ENCODE measurements around the gene KLHDC10. TPM values are rescaled to one million over a fixed set of nuclear protein-coding genes. Genes with fewer than 3 reads are reported as not detected.
"Not testable (repeated sequence)": the region's sequence is repeated elsewhere in the genome, so short reads cannot be mapped to it uniquely, and the experiment has no call there.

The KLHDC10 gene
- total and polyA plus RNA-seq, 2 donors (not counting 1 experiment from before 2014, with no cell fraction given) = 7.1 to 25.7 TPM

DNA sequence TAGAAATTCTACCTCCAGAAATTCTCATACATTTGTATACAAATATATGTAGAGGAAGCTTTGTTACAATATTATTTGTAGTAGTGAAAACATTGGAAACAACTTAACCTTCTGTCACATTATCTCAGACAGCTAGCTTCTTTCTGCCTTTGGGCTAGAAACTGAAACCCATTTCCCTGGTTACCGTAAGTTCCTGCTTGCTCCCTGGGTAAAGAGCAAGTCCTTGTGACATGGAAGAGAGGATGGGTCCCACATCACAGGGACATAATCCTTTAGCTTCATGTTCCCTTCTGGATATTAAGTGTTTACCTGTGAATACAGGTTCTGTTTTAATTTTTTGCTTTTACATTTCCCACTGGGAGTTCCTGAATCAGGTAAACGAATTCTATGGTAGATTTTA, 41.8 kb downstream of the KLHDC10 start:
- Histone ChIP-seq H4K20me1 (ENCODE audit: control insufficient read depth, insufficient read depth, low read length, poor library complexity, severe bottlenecking) (no peaks in the 10 kb centered on the region), H3K36me3 (replicated peaks in 1 of 2; ENCODE audit: control extremely low read depth in 1 of 2, control insufficient read depth in 1 of 2, extremely low read depth in 1 of 2, insufficient read depth in 2 of 2, low read length in 1 of 2) (no peaks in the 10 kb centered on the region), H3K27ac (ENCODE audit: low read length in 2 of 2) (no peak overlapping the region), H3K27me3 (replicated peaks in 1 of 4; ENCODE audit: control extremely low read depth in 1 of 4, control insufficient read depth in 3 of 4, insufficient read depth in 4 of 4, low read length in 3 of 4) (no peaks in the 10 kb centered on the region), H3K4me3 (ENCODE audit: control extremely low read depth in 1 of 5, extremely low read depth in 1 of 5, insufficient read depth in 1 of 5, low read depth in 2 of 5, low read length in 4 of 5) (no peak overlapping the region), H3K9ac (ENCODE audit: low read length) (no peak overlapping the region), H3K4me2 (replicated peaks; ENCODE audit: low read depth, low read length, poor library complexity, severe bottlenecking) (no peak overlapping the region), H3K79me2 (ENCODE audit: control insufficient read depth, insufficient read depth, low read length) (peaks cover 5% of the 10 kb centered on the region), H3K9me3 (ENCODE audit: control extremely low read depth in 1 of 3, control insufficient read depth in 2 of 3, insufficient read depth in 1 of 3, low read length in 2 of 3) (no peaks in the 10 kb centered on the region), H2AFZ (ENCODE audit: insufficient read depth, low read depth, low read length, poor library complexity, severe bottlenecking) (no peak overlapping the region), H3K4me1 (ENCODE audit: control insufficient read depth in 2 of 2, insufficient read depth in 2 of 2, low read length in 2 of 2) (peaks cover 17 to 19% of the 10 kb centered on the region in 2 donors)
- H3K27ac Mint-ChIP-seq = no peak overlapping the region
- ATAC-seq (ENCODE audit: low read depth) (no peak), DNase-seq (no peak)
- intact Hi-C loops (cut with micrococcal nuclease) = no loop called here
- CTCF ChIA-PET = interaction anchor here (1.1 kb wide), 1 partner anchor 29 kb away, joined by 3 read pairs; no protein-coding TSS in a partner anchor
- TF ChIP-seq EZH2 (IDR thresholded peaks at IDR 0.05; ENCODE audit: borderline replicate concordance, insufficient read depth, low read depth, low read length, poor library complexity, severe bottlenecking) = no peak
- TF ChIP-seq, protein P1, sequence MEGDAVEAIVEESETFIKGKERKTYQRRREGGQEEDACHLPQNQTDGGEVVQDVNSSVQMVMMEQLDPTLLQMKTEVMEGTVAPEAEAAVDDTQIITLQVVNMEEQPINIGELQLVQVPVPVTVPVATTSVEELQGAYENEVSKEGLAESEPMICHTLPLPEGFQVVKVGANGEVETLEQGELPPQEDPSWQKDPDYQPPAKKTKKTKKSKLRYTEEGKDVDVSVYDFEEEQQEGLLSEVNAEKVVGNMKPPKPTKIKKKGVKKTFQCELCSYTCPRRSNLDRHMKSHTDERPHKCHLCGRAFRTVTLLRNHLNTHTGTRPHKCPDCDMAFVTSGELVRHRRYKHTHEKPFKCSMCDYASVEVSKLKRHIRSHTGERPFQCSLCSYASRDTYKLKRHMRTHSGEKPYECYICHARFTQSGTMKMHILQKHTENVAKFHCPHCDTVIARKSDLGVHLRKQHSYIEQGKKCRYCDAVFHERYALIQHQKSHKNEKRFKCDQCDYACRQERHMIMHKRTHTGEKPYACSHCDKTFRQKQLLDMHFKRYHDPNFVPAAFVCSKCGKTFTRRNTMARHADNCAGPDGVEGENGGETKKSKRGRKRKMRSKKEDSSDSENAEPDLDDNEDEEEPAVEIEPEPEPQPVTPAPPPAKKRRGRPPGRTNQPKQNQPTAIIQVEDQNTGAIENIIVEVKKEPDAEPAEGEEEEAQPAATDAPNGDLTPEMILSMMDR (IDR thresholded peaks at IDR 0.05) = no peak
- 71% methylated on average over 1 of the region's 2 CpGs for WGBS (ENCODE audit: insufficient coverage)
- H3K4me3 Mint-ChIP-seq = no peak overlapping the region
- no peaks in the 10 kb centered on the region for H3K27me3 Mint-ChIP-seq
- no peaks in the 10 kb centered on the region for H3K9me3 Mint-ChIP-seq (ENCODE audit: insufficient read depth)
- POLR2A ChIA-PET = no interaction called here
- H3K4me1 Mint-ChIP-seq = peaks cover 31% of the 10 kb centered on the region

DNA sequence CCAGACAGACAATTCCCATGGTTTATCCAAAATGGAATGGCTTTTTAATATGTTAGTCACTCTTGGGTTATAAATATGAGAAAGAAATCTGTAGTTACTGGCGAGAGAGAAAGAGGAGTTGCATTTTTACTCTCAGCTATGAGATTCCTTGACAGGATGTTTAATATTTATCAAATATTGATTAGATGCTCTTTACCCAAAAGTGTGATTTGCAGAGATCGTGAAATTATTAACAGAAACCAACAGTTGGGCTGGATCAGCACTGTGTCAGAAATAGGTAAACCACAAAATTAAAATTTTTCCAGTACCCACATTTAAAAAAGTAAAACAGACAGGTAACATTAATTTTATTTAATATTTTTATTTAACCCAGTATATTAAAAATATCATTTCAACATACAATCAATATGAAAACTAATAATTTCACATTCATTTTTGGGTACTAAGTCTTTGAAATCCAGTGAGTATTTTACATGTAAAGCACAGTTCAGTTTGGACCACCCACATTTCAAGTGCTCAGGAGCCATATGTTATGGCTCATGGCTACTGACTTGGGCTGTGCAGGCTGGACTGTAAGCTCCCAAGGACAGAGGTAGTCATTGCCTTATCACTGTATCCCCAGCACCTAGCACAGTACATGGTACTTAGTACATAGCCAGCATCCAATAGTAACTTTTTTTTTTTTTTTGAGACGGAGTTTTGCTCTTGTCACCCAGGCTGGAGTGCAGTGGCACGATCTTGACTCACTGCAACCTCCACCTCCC, 42.5 kb downstream of the KLHDC10 start:
- no peak for ATAC-seq (ENCODE audit: low read depth)
- Mint-ChIP-seq H3K27me3 (no peaks in the 10 kb centered on the region), H3K4me1 (peaks cover 31% of the 10 kb centered on the region), H3K27ac (peak overlapping the region; percentile 72), H3K9me3 (ENCODE audit: insufficient read depth) (no peaks in the 10 kb centered on the region), H3K4me3 (no peak overlapping the region)
- intact Hi-C loops (cut with micrococcal nuclease) = no loop called here
- peaks cover 17 to 19% of the 10 kb centered on the region in 2 donors for H3K4me1 ChIP-seq (ENCODE audit: control insufficient read depth in 2 of 2, insufficient read depth in 2 of 2, low read length in 2 of 2)
- H3K27me3 ChIP-seq (replicated peaks in 1 of 4; ENCODE audit: control extremely low read depth in 1 of 4, control insufficient read depth in 3 of 4, insufficient read depth in 4 of 4, low read length in 3 of 4) = no peaks in the 10 kb centered on the region
- ChIA-PET CTCF (interaction anchor here (0.6 to 1.7 kb wide), 3 partner anchors 30 to 109 kb away, joined by 3 to 8 read pairs (median 4); no protein-coding TSS in a partner anchor), POLR2A (interaction anchor here (0.7 kb wide), 1 partner anchor 93 kb away, joined by 3 read pairs; the partner anchor contains the start of gene TMEM209)
- no peak for TF ChIP-seq EZH2 (IDR thresholded peaks at IDR 0.05; ENCODE audit: borderline replicate concordance, insufficient read depth, low read depth, low read length, poor library complexity, severe bottlenecking)
- TF ChIP-seq, protein P1 (IDR thresholded peaks at IDR 0.05) = no peak
- no peaks in the 10 kb centered on the region for H3K36me3 ChIP-seq (replicated peaks in 1 of 2; ENCODE audit: control extremely low read depth in 1 of 2, control insufficient read depth in 1 of 2, extremely low read depth in 1 of 2, insufficient read depth in 2 of 2, low read length in 1 of 2)
- no peak overlapping the region for H3K9ac ChIP-seq (ENCODE audit: low read length)
- no CpG with 5 or more reads among the region's 4 CpGs for WGBS (ENCODE audit: insufficient coverage)
- no peak for DNase-seq
- no peak overlapping the region for H3K4me3 ChIP-seq (ENCODE audit: control extremely low read depth in 1 of 5, extremely low read depth in 1 of 5, insufficient read depth in 1 of 5, low read depth in 2 of 5, low read length in 4 of 5)
- H3K79me2 ChIP-seq (ENCODE audit: control insufficient read depth, insufficient read depth, low read length) = peaks cover 5% of the 10 kb centered on the region
- no peaks in the 10 kb centered on the region for H3K9me3 ChIP-seq (ENCODE audit: control extremely low read depth in 1 of 3, control insufficient read depth in 2 of 3, insufficient read depth in 1 of 3, low read length in 2 of 3)
- H3K4me2 ChIP-seq (replicated peaks; ENCODE audit: low read depth, low read length, poor library complexity, severe bottlenecking) = no peak overlapping the region
- H2AFZ ChIP-seq (ENCODE audit: insufficient read depth, low read depth, low read length, poor library complexity, severe bottlenecking) = no peak overlapping the region
- H4K20me1 ChIP-seq (ENCODE audit: control insufficient read depth, insufficient read depth, low read length, poor library complexity, severe bottlenecking) = no peaks in the 10 kb centered on the region
- H3K27ac ChIP-seq (ENCODE audit: low read length in 2 of 2) = no peak overlapping the region

DNA sequence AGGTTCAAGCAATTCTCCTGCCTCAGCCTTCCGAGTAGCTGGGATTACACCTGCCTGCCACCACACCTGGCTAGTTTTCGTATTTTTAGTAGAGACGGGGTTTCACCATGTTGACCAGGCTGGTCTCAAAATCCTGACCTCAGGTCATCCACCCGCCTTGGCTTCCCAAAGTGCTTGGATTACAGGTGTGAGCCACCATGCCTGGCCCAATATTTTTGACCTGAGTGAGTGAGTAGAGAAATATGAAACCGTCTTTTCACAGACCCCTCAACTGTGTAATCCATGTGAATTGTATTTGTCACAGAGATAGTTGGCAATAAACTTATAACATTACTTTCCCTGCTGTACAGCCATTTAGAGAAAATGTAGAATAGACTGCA, 43.1 kb downstream of the KLHDC10 start:
- peak overlapping the region in 1 of 2 donors; percentile 60 for H3K27ac ChIP-seq (ENCODE audit: low read length in 2 of 2)
- CTCF ChIA-PET = interaction anchor here (1.7 kb wide), 1 partner anchor 42 kb away, joined by 8 read pairs; no protein-coding TSS in a partner anchor
- DNase-seq; H3K4me3 Mint-ChIP-seq; H3K36me3 ChIP-seq (replicated peaks in 1 of 2; ENCODE audit: control extremely low read depth in 1 of 2, control insufficient read depth in 1 of 2, extremely low read depth in 1 of 2, insufficient read depth in 2 of 2, low read length in 1 of 2); ATAC-seq (ENCODE audit: low read depth); H2AFZ ChIP-seq (ENCODE audit: insufficient read depth, low read depth, low read length, poor library complexity, severe bottlenecking); H3K27me3 ChIP-seq (replicated peaks in 1 of 4; ENCODE audit: control extremely low read depth in 1 of 4, control insufficient read depth in 3 of 4, insufficient read depth in 4 of 4, low read length in 3 of 4); H4K20me1 ChIP-seq (ENCODE audit: control insufficient read depth, insufficient read depth, low read length, poor library complexity, severe bottlenecking); H3K9me3 ChIP-seq (ENCODE audit: control extremely low read depth in 1 of 3, control insufficient read depth in 2 of 3, insufficient read depth in 1 of 3, low read length in 2 of 3); H3K79me2 ChIP-seq (ENCODE audit: control insufficient read depth, insufficient read depth, low read length); H3K4me3 ChIP-seq (ENCODE audit: control extremely low read depth in 1 of 5, extremely low read depth in 1 of 5, insufficient read depth in 1 of 5, low read depth in 2 of 5, low read length in 4 of 5); H3K9me3 Mint-ChIP-seq (ENCODE audit: insufficient read depth); intact Hi-C loops (cut with micrococcal nuclease); H3K27me3 Mint-ChIP-seq: not testable (repeated sequence)
- H3K4me1 Mint-ChIP-seq = peaks cover 31% of the 10 kb centered on the region
- peaks cover 17 to 19% of the 10 kb centered on the region in 2 donors for H3K4me1 ChIP-seq (ENCODE audit: control insufficient read depth in 2 of 2, insufficient read depth in 2 of 2, low read length in 2 of 2)
- peak overlapping the region; percentile 3 for H3K9ac ChIP-seq (ENCODE audit: low read length)
- WGBS (ENCODE audit: insufficient coverage) = 100% methylated on average over 3 of the region's 5 CpGs
- H3K27ac Mint-ChIP-seq = peak overlapping the region; percentile 72
- peak overlapping the region; percentile 44 for H3K4me2 ChIP-seq (replicated peaks; ENCODE audit: low read depth, low read length, poor library complexity, severe bottlenecking)
- POLR2A ChIA-PET = interaction anchor here (0.7 kb wide), 1 partner anchor 92 kb away, joined by 3 read pairs; the partner anchor contains the start of gene TMEM209

All from B cell (primary cell).